Measurements from ENCODE around the gene HPCAL1. TPM values are rescaled to one million over a fixed set of nuclear protein-coding genes. Genes with fewer than 3 reads are reported as not detected.
A peak's percentile ranks its signal among the peaks of the same experiment; 100 is the strongest.

Gene HPCAL1
- total and polyA plus RNA-seq, 2 of the 8 experiments (the other 6 are each of a cell fraction or from before 2014, with no cell fraction given), result 5.8 to 8.6 TPM

DNA sequence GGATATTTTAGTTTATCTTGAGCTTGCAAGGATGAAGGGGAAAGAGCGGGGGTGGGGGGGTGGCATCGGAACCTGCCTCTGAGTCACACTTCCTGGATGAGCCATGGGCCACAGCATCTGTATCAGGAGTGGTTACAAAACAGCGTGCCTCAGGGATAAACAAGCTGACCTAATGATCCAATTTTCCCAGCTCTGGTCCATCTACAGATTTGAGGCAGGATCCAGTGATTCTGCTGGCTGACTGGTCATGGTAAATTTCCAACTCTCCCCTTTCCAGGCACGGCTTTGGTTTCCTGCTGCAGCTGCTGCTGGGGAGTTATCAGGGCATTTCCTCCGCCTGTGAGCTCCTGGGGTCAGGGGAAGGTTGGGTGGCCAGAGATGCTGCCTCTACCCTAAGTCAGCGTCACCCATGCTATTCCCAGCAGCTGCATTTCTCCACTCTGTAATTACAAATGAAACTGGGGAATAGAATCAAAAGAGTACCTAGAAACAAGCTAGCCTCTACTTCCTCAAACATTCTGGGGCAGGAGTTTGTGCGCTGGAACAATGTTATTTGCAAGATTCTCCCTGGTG is 4.7 kb upstream of the HPCAL1 start:
- no peaks in the 10 kb centered on the region for H3K79me2 ChIP-seq (ENCODE audit: control insufficient read depth in 1 of 2, insufficient read depth in 2 of 2, low read length in 2 of 2)
- WGBS, 2 experiments (ENCODE audit: extremely low coverage in 1 of 2, insufficient coverage in 1 of 2, insufficient read length in 1 of 2, insufficient replicate concordance in 2 of 2, low coverage in 1 of 2, low lambda C conversion rate in 2 of 2, missing lambda C conversion rate in 1 of 2), result 78% methylated on average over 6 of the region's 7 CpGs; no CpG with 5 or more reads in 1 of the 2 experiments
- no peak overlapping the region for H2AK5ac ChIP-seq (ENCODE audit: low read depth, low read length)
- DNase-seq (ENCODE audit: low read depth in 1 of 2, low spot score in 2 of 2), result no peak
- ChIA-PET POLR2A (ENCODE audit: partially characterized antibody) (no interaction called here), CTCF (ENCODE audit: partially characterized antibody) (interaction anchor here (0.6 to 1.7 kb wide), 14 partner anchors 8 to 170 kb away, joined by 3 to 7 read pairs (median 4); no protein-coding TSS in a partner anchor)
- no peak overlapping the region for H3K4me3 ChIP-seq (ENCODE audit: extremely low read depth in 1 of 4, insufficient read depth in 2 of 4, low read depth in 3 of 4, low read length in 4 of 4)
- no peaks in the 10 kb centered on the region for H4K20me1 ChIP-seq (replicated peaks in 1 of 2; ENCODE audit: control insufficient read depth in 1 of 2, insufficient read depth in 2 of 2, low read length in 2 of 2)
- H3K23me2 ChIP-seq (ENCODE audit: low read depth, low read length), result peaks cover 4% of the 10 kb centered on the region
- no peak overlapping the region for H3K4me2 ChIP-seq (ENCODE audit: insufficient read depth in 1 of 2, low read depth in 2 of 2, low read length in 2 of 2)
- H2BK5ac ChIP-seq (ENCODE audit: low read depth, low read length), result no peak overlapping the region
- H3K36me3 ChIP-seq (ENCODE audit: control insufficient read depth in 2 of 4, insufficient read depth in 4 of 4, low read length in 3 of 4), result no peaks in the 10 kb centered on the region
- no peak overlapping the region for H3K23ac ChIP-seq (ENCODE audit: insufficient read length)
- H2BK120ac ChIP-seq (replicated peaks; ENCODE audit: low read depth, low read length), result no peak overlapping the region
- H3K9ac ChIP-seq (replicated peaks in 1 of 4; ENCODE audit: extremely low read depth in 1 of 4, low read depth in 3 of 4, low read length in 3 of 4), result peak overlapping the region in 1 of 4 experiments; percentile 21; a peak in 1 of 7 replicates
- H3K14ac ChIP-seq (ENCODE audit: insufficient read length), result no peak overlapping the region
- no peak overlapping the region for H3K56ac ChIP-seq (replicated peaks; ENCODE audit: insufficient read length, low read depth, low read length)
- no peak overlapping the region for H4K5ac ChIP-seq (ENCODE audit: insufficient read length, low read depth, low read length)
- H3K4me1 ChIP-seq (replicated peaks in 1 of 4; ENCODE audit: control insufficient read depth in 3 of 4, insufficient read depth in 4 of 4, low read length in 3 of 4), result peaks cover 0 to 17% (median 5%) of the 10 kb centered on the region in 4 experiments; a peak in 6 of 7 replicates
- H2BK15ac ChIP-seq (ENCODE audit: low read length), result no peak overlapping the region
- H3K79me1 ChIP-seq (ENCODE audit: low read depth, low read length), result no peaks in the 10 kb centered on the region
- H3K4ac ChIP-seq (replicated peaks; ENCODE audit: insufficient read length, low read depth, low read length), result no peak overlapping the region
- TF ChIP-seq TBP (IDR thresholded peaks at IDR 0.05; ENCODE audit: low read depth, low read length) (no peak), SRF (IDR thresholded peaks at IDR 0.05; ENCODE audit: low read depth, low read length) (no peak), EZH2 (IDR thresholded peaks at IDR 0.05; ENCODE audit: low read depth, low read length, severe bottlenecking) (no peak), RXRA (IDR thresholded peaks at IDR 0.05; ENCODE audit: insufficient read depth, low read depth, low read length) (no peak), CEBPB (IDR thresholded peaks at IDR 0.05; ENCODE audit: low read depth, low read length) (no peak), CBX8 (IDR thresholded peaks at IDR 0.05; ENCODE audit: borderline replicate concordance, low read depth, low read length) (no peak), MAFK (IDR thresholded peaks at IDR 0.05; ENCODE audit: low read depth, low read length) (no peak)
- TF ChIP-seq, protein P1, sequence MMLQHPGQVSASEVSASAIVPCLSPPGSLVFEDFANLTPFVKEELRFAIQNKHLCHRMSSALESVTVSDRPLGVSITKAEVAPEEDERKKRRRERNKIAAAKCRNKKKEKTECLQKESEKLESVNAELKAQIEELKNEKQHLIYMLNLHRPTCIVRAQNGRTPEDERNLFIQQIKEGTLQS (IDR thresholded peaks at IDR 0.05; ENCODE audit: insufficient read depth, low read depth, low read length), result no peak
- H3K9me3 ChIP-seq (ENCODE audit: insufficient read depth in 2 of 2, low read depth in 1 of 2, low read length in 1 of 2), result peaks cover 3 to 4% of the 10 kb centered on the region in 2 experiments; a peak in 2 of 4 replicates
- 0 out of 2 replicates have a peak overlapping the region, but pooled peaks have one; percentile 57 for H2BK20ac ChIP-seq (ENCODE audit: low read length)
- peak overlapping the region; percentile 79; the same call in 1 of the 2 replicates for H2AFZ ChIP-seq (ENCODE audit: low read length)
- no peak overlapping the region for H4K8ac ChIP-seq (ENCODE audit: extremely low read depth, insufficient read depth, low read length)
- H3K27ac ChIP-seq (ENCODE audit: low read depth, low read length), result no peak overlapping the region
- no peak overlapping the region for H3K18ac ChIP-seq (ENCODE audit: extremely low read depth, low read length)
- no peak overlapping the region for H4K91ac ChIP-seq (replicated peaks; ENCODE audit: insufficient read length, low read length)
- H2BK12ac ChIP-seq (ENCODE audit: low read depth, low read length), result no peak overlapping the region
- peaks cover 0 to 6% (median under 1%) of the 10 kb centered on the region in 4 experiments; a peak in 5 of 7 replicates for H3K27me3 ChIP-seq (replicated peaks in 1 of 4; ENCODE audit: control insufficient read depth in 3 of 4, extremely low read depth in 1 of 4, insufficient read depth in 3 of 4, low read length in 3 of 4)
- FAIRE-seq, result no peak
